NCI-H1092 treated with DMSO at 0.1 percent for 48 hours (cell line): ENCODE data around the gene PANK2.
"Not testable (repeated sequence)": the region's sequence is repeated elsewhere in the genome, so short reads cannot be mapped to it uniquely, and the experiment has no call there.

ENCODE experiments used
- DNase-seq: peaks from one replicate; lab custom pipeline; 2025; lab: John Stamatoyannopoulos, UW

The PANK2 gene

GRCh38 chr20:3869839-3870634 is 19.1 kb upstream of the PANK2 start:
- DNase-seq: no peak

GRCh38 chr20:3871550-3872265 is 17.5 kb upstream of the PANK2 start:
- no peak for DNase-seq

- no peak for DNase-seq
These were observed 15.7 kb upstream of the PANK2 start for GRCh38 chr20:3873507-3873906.

GRCh38 chr20:3874194-3874844 is 14.9 kb upstream of the PANK2 start:
- DNase-seq: no peak

GRCh38 chr20:3875378-3875974 is 13.7 kb upstream of the PANK2 start:
- no peak for DNase-seq

- DNase-seq: no peak
These were observed 13.2 kb upstream of the PANK2 start for GRCh38 chr20:3876000-3876399.

- DNase-seq: no peak
These were observed 12.5 kb upstream of the PANK2 start for GRCh38 chr20:3876676-3877075.

- not testable (repeated sequence) for DNase-seq
These were observed 10.3 kb upstream of the PANK2 start for GRCh38 chr20:3878921-3879274.

- no peak for DNase-seq
These were observed 3.5 kb upstream of the PANK2 start for GRCh38 chr20:3885715-3886114.

GRCh38 chr20:3887876-3888620 is 1.1 kb upstream of the PANK2 start:
- DNase-seq: no peak

GRCh38 chr20:3889489-3890397 is 556 bp downstream of the PANK2 start:
- DNase-seq: peak; percentile 25

- no peak for DNase-seq
These were observed 1.2 kb downstream of the PANK2 start for GRCh38 chr20:3890398-3890751.

GRCh38 chr20:3890999-3891929 is 2.1 kb downstream of the PANK2 start:
- no peak for DNase-seq

- no peak for DNase-seq
These were observed 5.6 kb downstream of the PANK2 start for GRCh38 chr20:3894796-3895195.

- DNase-seq: no peak
These were observed 7.1 kb downstream of the PANK2 start for GRCh38 chr20:3896302-3896701.

- no peak for DNase-seq
These were observed 7.8 kb downstream of the PANK2 start for GRCh38 chr20:3896853-3897583.

GRCh38 chr20:3898181-3898580 is 9.0 kb downstream of the PANK2 start:
- not testable (repeated sequence) for DNase-seq

GRCh38 chr20:3898639-3899038 is 9.5 kb downstream of the PANK2 start:
- DNase-seq: no peak

GRCh38 chr20:3900187-3900604 is 11.0 kb downstream of the PANK2 start:
- DNase-seq: no peak
